ENCODE data around the gene NDUFC1.

DNA sequence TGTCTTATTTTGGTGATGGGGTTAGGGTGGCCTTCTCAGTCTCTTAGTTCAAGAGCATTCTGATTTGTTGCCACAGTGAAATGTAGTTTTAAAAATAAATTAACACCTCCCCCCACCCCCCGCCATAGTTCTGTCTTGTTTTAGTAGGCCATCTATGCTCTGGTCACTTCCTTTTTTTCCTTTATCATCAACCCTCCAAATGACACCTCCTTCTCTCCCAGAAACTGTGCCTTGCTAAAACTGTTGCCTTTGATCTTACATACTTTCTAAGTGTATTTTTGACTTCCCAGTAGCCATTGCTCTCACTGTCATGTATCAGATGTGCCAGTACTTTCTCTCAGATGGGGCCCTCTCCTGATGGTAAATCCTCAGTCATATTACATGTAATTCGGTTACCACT, 14.5 kb upstream of the NDUFC1 start:
- TF ChIP-seq, protein P1, sequence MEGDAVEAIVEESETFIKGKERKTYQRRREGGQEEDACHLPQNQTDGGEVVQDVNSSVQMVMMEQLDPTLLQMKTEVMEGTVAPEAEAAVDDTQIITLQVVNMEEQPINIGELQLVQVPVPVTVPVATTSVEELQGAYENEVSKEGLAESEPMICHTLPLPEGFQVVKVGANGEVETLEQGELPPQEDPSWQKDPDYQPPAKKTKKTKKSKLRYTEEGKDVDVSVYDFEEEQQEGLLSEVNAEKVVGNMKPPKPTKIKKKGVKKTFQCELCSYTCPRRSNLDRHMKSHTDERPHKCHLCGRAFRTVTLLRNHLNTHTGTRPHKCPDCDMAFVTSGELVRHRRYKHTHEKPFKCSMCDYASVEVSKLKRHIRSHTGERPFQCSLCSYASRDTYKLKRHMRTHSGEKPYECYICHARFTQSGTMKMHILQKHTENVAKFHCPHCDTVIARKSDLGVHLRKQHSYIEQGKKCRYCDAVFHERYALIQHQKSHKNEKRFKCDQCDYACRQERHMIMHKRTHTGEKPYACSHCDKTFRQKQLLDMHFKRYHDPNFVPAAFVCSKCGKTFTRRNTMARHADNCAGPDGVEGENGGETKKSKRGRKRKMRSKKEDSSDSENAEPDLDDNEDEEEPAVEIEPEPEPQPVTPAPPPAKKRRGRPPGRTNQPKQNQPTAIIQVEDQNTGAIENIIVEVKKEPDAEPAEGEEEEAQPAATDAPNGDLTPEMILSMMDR (IDR thresholded peaks at IDR 0.05): no peak
- TF ChIP-seq POLR2A (IDR thresholded peaks at IDR 0.05): no peak

Measured in lower leg skin (tissue), 3 donors.